OCI-LY7 (cell line): ENCODE data around the gene AGR2. TPM values are rescaled to one million over a fixed set of nuclear protein-coding genes. Genes with fewer than 3 reads are reported as not detected.

ENCODE experiments used
- BruUV-seq: library from RNA; stranded (reverse); fragments of 400-500 nt; replicated peaks from 2 replicates; lab custom pipeline; 2021; lab: Mats Ljungman, UMichigan
- CTCF ChIA-PET: fragments of 300-600 bp; sonication (Branson Sonifier 250); formaldehyde crosslinking; loops from one replicate; lab custom pipeline; 2022; ENCODE audit warnings: antibody characterized with exemption; ENCODE audit not compliant: unreplicated experiment; lab: Charles Lee
- POLR2A ChIA-PET: fragments of 300-600 bp; sonication (Branson Sonifier 250); formaldehyde crosslinking; loops from one replicate; lab custom pipeline; 2022; ENCODE audit warnings: antibody characterized with exemption; lab: Charles Lee
- DNase-seq: peaks from one replicate; pipeline ENCODE4 v3.0.0-alpha.2; 2015; ENCODE audit warnings: low spot score
- H2AFZ ChIP-seq: fragments of 200-600 bp; sonication (generic), shearing (Covaris generic); 2 replicates; pipeline ENCODE4 v1.6.1; 2014; ENCODE audit warnings: mild to moderate bottlenecking, antibody characterized with exemption, low read length, moderate library complexity
- H3K27ac ChIP-seq: fragments of 200-600 bp; sonication (generic); 2 replicates; pipeline ENCODE4 v1.5.1; 2014; ENCODE audit warnings: mixed run types, low read depth, mild to moderate bottlenecking, moderate library complexity, low read length, inconsistent platforms; ENCODE audit not compliant: poor library complexity, severe bottlenecking
- H3K36me3 ChIP-seq: fragments of 200-600 bp; sonication (generic); 2 replicates; pipeline ENCODE4 v1.6.1; 2014; ENCODE audit warnings: mild to moderate bottlenecking, antibody characterized with exemption, low read length, moderate library complexity, mixed read lengths; ENCODE audit not compliant: insufficient read depth
- H3K4me1 ChIP-seq: fragments of 200-600 bp; sonication (generic); 2 replicates; pipeline ENCODE4 v1.5.1; 2014; ENCODE audit warnings: mild to moderate bottlenecking, low read length; ENCODE audit not compliant: insufficient read depth, poor library complexity, severe bottlenecking
- H3K4me2 ChIP-seq: fragments of 200-600 bp; sonication (generic); 2 replicates; pipeline ENCODE4 v1.6.1; 2014; ENCODE audit warnings: mild to moderate bottlenecking, low read length
- H3K4me3 ChIP-seq: fragments of 200-600 bp; sonication (generic); 2 replicates; pipeline ENCODE4 v1.5.1; 2014; ENCODE audit warnings: mild to moderate bottlenecking, low read depth, low read length; ENCODE audit not compliant: poor library complexity, severe bottlenecking
- H3K79me2 ChIP-seq: fragments of 200-600 bp; sonication (generic); 2 replicates; pipeline ENCODE4 v1.6.1; 2016; ENCODE audit warnings: low read depth, mild to moderate bottlenecking, low read length, moderate library complexity, mixed read lengths; ENCODE audit not compliant: insufficient read depth
- H3K9me2 ChIP-seq: fragments of 200-600 bp; sonication (generic); 2 replicates; pipeline ENCODE4 v1.6.1; 2016; ENCODE audit warnings: mild to moderate bottlenecking, low read length, mixed read lengths; ENCODE audit not compliant: insufficient read depth
- H3K9me3 ChIP-seq: fragments of 200-600 bp; sonication (generic); 2 replicates; pipeline ENCODE4 v1.6.1; 2014; ENCODE audit warnings: mild to moderate bottlenecking, mixed run types, low read length, mixed read lengths
- H4K20me1 ChIP-seq: fragments of 200-600 bp; sonication (generic); 2 replicates; pipeline ENCODE4 v1.6.1; 2014; ENCODE audit warnings: mild to moderate bottlenecking, antibody characterized with exemption, low read length, moderate library complexity, mixed read lengths; ENCODE audit not compliant: insufficient read depth
- CTCF ChIP-seq: fragments of 200-600 bp; sonication (generic); conservative IDR thresholded peaks from 2 replicates; pipeline ENCODE4 v1.5.1; 2014; ENCODE audit warnings: mild to moderate bottlenecking, antibody characterized with exemption, low read length, moderate library complexity, mixed read lengths
- EZH2phosphoT487 ChIP-seq: fragments of 200-600 bp; sonication (generic); IDR thresholded peaks from 2 replicates; pipeline ENCODE4 v1.6.1; 2018; ENCODE audit warnings: low read depth, borderline replicate concordance, mild to moderate bottlenecking, mixed run types, antibody characterized with exemption, low read length, moderate library complexity, mixed read lengths
- intact Hi-C: fragments of 100-400 bp; cut with micrococcal nuclease; formaldehyde crosslinking; loops from one replicate; pipeline ENCODE4 v1.10.0; 2022; ENCODE audit not compliant: unreplicated experiment
- total RNA-seq, 2 experiments: library from RNA; depleted of rRNA in 1 of 2; stranded (reverse); fragments of >200 nt in 1 of 2; shearing (Covaris generic) in 1 of 2; gene quantifications; 2 replicates each; pipeline ENCODE4 v1.2.3, GENCODE V29; 2014 to 2022

AGR2 gene
- total RNA-seq, 2 experiments from 2014 or later, result not detected

GRCh38 chr7:16803881-16804673, 722 bp downstream of the AGR2 start:
- no TSS peak for BruUV-seq
- CTCF ChIA-PET, result no interaction called here
- POLR2A ChIA-PET, result no interaction called here

DNA sequence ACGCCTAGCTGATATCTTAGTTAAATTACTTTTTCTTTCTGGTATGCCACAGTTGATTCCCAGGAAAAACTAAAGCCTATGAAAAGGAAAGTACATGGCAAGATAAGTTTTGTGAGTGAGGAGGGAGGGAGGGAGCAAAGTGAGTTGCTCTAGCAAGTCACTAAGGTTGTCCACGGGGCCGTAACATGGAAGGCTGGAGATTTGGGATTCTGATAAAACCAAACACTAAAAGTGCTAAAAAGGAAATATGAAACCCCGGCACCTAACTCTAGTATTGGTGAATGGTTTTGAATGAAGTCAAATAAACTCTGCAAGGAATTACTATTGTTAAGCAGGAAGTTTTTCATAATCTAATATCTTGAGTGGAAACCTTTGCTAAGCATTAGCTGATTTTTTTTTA, 1.7 kb downstream of the AGR2 start:
- no peak overlapping the region for H3K4me3 ChIP-seq
- DNase-seq, result no peak
- no peaks in the 10 kb centered on the region for H3K9me3 ChIP-seq
- ChIA-PET POLR2A (interaction anchor here (1.2 kb wide), 1 partner anchor 13 kb away, joined by 3 read pairs; no protein-coding TSS in a partner anchor), CTCF (no interaction called here)
- no peaks in the 10 kb centered on the region for H3K4me1 ChIP-seq
- no peak overlapping the region for H2AFZ ChIP-seq
- H3K79me2 ChIP-seq, result no peaks in the 10 kb centered on the region
- intact Hi-C loops, result loop anchor here (5.0 kb wide), 1 partner anchor 114 kb away; no protein-coding TSS in a partner anchor
- TF ChIP-seq EZH2phosphoT487, result no peak
- no peak for TF ChIP-seq CTCF
- no peaks in the 10 kb centered on the region for H3K9me2 ChIP-seq
- BruUV-seq, result no TSS peak
- H3K27ac ChIP-seq, result no peak overlapping the region
- no peak overlapping the region for H3K4me2 ChIP-seq
- no peaks in the 10 kb centered on the region for H3K36me3 ChIP-seq
- H4K20me1 ChIP-seq, result no peaks in the 10 kb centered on the region

More at GRCh38 chr7:16803881-16804673, 722 bp downstream of the AGR2 start:
- H3K9me2 ChIP-seq, result no peaks in the 10 kb centered on the region
- H3K27ac ChIP-seq, result no peak overlapping the region
- no peaks in the 10 kb centered on the region for H3K9me3 ChIP-seq
- no peak overlapping the region for H3K4me2 ChIP-seq
- no peaks in the 10 kb centered on the region for H3K36me3 ChIP-seq
- intact Hi-C loops, result loop anchor here (5.0 kb wide), 1 partner anchor 113 kb away; no protein-coding TSS in a partner anchor
- no peaks in the 10 kb centered on the region for H3K79me2 ChIP-seq
- no peaks in the 10 kb centered on the region for H3K4me1 ChIP-seq
- TF ChIP-seq CTCF (no peak), EZH2phosphoT487 (no peak)
- H2AFZ ChIP-seq, result no peak overlapping the region
- no peak overlapping the region for H3K4me3 ChIP-seq
- no peaks in the 10 kb centered on the region for H4K20me1 ChIP-seq
- no peak for DNase-seq

GRCh38 chr7:16801579-16801978, 3.2 kb downstream of the AGR2 start:
- Histone ChIP-seq H3K27ac (no peak overlapping the region), H3K36me3 (no peaks in the 10 kb centered on the region), H3K9me3 (no peaks in the 10 kb centered on the region), H3K4me3 (no peak overlapping the region), H3K4me1 (no peaks in the 10 kb centered on the region), H3K79me2 (no peaks in the 10 kb centered on the region), H3K9me2 (no peaks in the 10 kb centered on the region), H2AFZ (no peak overlapping the region), H3K4me2 (no peak overlapping the region), H4K20me1 (no peaks in the 10 kb centered on the region)
- intact Hi-C loops, result loop anchor here (5.0 kb wide), 1 partner anchor 116 kb away; no protein-coding TSS in a partner anchor
- no TSS peak for BruUV-seq
- CTCF ChIA-PET, result no interaction called here
- no peak for DNase-seq
- TF ChIP-seq EZH2phosphoT487 (no peak), CTCF (no peak)
- POLR2A ChIA-PET, result interaction anchor here (1.2 kb wide), 1 partner anchor 30 kb away, joined by 4 read pairs; no protein-coding TSS in a partner anchor
